Upper lobe of left lung (tissue), 6 donors: ENCODE data around the gene ANKLE2. TPM values are rescaled to one million over a fixed set of nuclear protein-coding genes. Genes with fewer than 3 reads are reported as not detected.
A peak's percentile ranks its signal among the peaks of the same experiment; 100 is the strongest.
"Not testable (repeated sequence)": the region's sequence is repeated elsewhere in the genome, so short reads cannot be mapped to it uniquely, and the experiment has no call there.

Experiments
- ATAC-seq, 2 donors: fragments of 200-7000 bp; cut with Tn5 transposase; one replicate each; pipeline ENCODE4 v1.9.1; 2022; ENCODE audit warnings: mild to moderate bottlenecking in 2 of 2, moderate library complexity in 2 of 2; ENCODE audit not compliant: low FRiP score in 2 of 2
- DNase-seq, 2 donors: peaks; one replicate each; pipeline ENCODE4 v3.0.0-alpha.2; 2019 to 2020
- H3K27ac ChIP-seq, 4 donors: fragments of 200-600 bp; sonication (generic); one replicate each; pipeline ENCODE4 v1.5.1; 2016 to 2019
- H3K27me3 ChIP-seq, 4 donors: fragments of 200-600 bp; sonication (generic); one replicate each; pipeline ENCODE4 v1.5.1; 2017 to 2019
- H3K36me3 ChIP-seq, 4 donors: fragments of 200-600 bp; sonication (generic); one replicate each; pipeline ENCODE4 v1.5.1; 2016 to 2019
- H3K4me1 ChIP-seq, 4 donors: fragments of 200-600 bp; sonication (generic); one replicate each; pipeline ENCODE4 v1.5.1; 2018 to 2019
- H3K4me3 ChIP-seq, 4 donors: fragments of 200-600 bp; sonication (generic); one replicate each; pipeline ENCODE4 v1.5.1; 2017 to 2019; ENCODE audit warnings: mild to moderate bottlenecking in 2 of 4, moderate library complexity in 1 of 4
- H3K9me3 ChIP-seq, 4 donors: fragments of 200-600 bp; sonication (generic); one replicate each; pipeline ENCODE4 v1.5.1; 2018 to 2019
- CTCF ChIP-seq, 6 experiments: fragments of 450-650 bp in 4 of 6; fragments of 200-600 bp in 2 of 6; sonication (generic) in 2 of 6; IDR thresholded peaks; one replicate each; pipeline ENCODE4 v1.5.1; 2016 to 2019; ENCODE audit warnings: antibody characterized with exemption in 6 of 6
- EP300 ChIP-seq, 4 donors: sonication (generic); formaldehyde crosslinking; IDR thresholded peaks; one replicate each; pipeline ENCODE4 v1.5.1; 2017; ENCODE audit warnings: antibody characterized with exemption in 4 of 4, control low read depth in 2 of 4
- POLR2A ChIP-seq, 4 donors: fragments of 450-650 bp; IDR thresholded peaks; one replicate each; pipeline ENCODE4 v1.5.1; 2016 to 2017; ENCODE audit warnings: antibody characterized with exemption in 4 of 4, mild to moderate bottlenecking in 2 of 4
- POLR2AphosphoS5 ChIP-seq, 2 donors: sonication (generic); formaldehyde crosslinking; IDR thresholded peaks; one replicate each; pipeline ENCODE4 v1.5.1; 2017; ENCODE audit warnings: antibody characterized with exemption in 2 of 2
- WGBS, 2 donors: methylation state at CpG; one replicate each; pipeline ENCODE4 v1.1.5; 2017 to 2018; 5-methylcytosine and 5-hydroxymethylcytosine counted together
- total RNA-seq, 6 donors: library from RNA; depleted of rRNA in 4 of 6; stranded (reverse); fragments of >200 nt in 4 of 6; gene quantifications; one replicate each; pipeline versions ENCODE4 v1.1.0 to v1.2.1, GENCODE V29; 2016 to 2021
- donor health status: DM: no; HTN: no; CAD: no; lungs with moderate emphysema.
- donor health status: DM: no; HTN: yes; CAD: no; lungs with severe emphysema.

ANKLE2 gene
- total RNA-seq, 6 donors from 2014 or later = 44.3 to 153 (median 78.0) TPM

DNA sequence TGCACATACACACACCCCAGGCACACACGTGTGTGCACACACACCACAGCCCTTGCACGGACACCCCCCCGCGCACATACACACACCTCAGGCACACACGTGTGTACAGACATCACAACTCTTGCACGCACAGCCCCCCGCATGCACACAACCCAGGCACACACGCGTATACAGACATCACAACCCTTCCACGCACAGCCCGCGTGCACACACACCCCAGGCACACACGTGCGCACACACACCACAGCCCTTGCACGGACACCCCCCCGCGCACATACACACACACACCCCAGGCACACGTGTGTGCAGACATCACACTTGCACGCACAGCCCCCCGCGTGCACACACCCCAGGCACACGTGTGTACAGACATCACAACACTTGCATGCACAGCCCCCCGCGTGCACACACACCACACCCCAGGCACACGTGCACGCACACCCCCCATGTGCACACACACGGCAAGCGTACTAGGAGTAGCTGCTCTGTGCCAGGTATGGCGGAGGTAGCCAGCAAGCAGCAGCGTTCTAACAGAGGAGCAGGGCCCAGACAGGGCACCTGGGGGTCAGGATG, 18.2 kb upstream of the ANKLE2 start:
- no peaks in the 10 kb centered on the region for H3K27me3 ChIP-seq
- no peak for TF ChIP-seq POLR2A (IDR thresholded peaks at IDR 0.05)
- TF ChIP-seq POLR2AphosphoS5 (IDR thresholded peaks at IDR 0.05) = no peak
- no peak for TF ChIP-seq EP300 (IDR thresholded peaks at IDR 0.05)
- TF ChIP-seq CTCF (IDR thresholded peaks at IDR 0.05) = no peak
- H3K36me3 ChIP-seq = peaks cover 36 to 100% (median 83%) of the 10 kb centered on the region in 4 donors
- DNase-seq (peak in 1 of 2 donors; percentile 57), ATAC-seq (no peak)
- H3K4me3 ChIP-seq = no peak overlapping the region
- no peaks in the 10 kb centered on the region for H3K9me3 ChIP-seq
- H3K27ac ChIP-seq = no peak overlapping the region
- no peaks in the 10 kb centered on the region for H3K4me1 ChIP-seq
- 95 to 96% methylated on average over 25 to 30 of the region's 30 CpGs for WGBS, 2 donors

DNA sequence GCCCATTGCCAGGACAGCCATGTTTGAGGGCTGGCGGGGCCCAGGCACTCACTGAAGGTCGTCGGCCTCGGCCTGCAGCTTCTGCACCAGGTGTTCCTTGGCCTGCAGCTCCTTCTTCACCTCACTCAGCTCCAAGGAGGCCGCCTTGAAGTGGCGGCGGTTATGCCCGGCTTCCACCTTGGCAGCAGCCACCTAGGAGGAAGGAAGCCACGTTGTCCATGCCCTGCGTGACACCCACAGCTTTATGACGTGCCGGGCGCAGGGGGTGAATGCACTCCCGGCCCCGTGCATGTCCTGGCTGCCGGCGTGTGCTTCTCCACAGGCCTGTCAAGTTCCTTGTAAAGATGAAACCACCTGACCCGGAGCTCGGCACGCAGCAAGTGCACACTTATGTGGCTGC, 16.0 kb upstream of the ANKLE2 start:
- no peaks in the 10 kb centered on the region for H3K27me3 ChIP-seq
- TF ChIP-seq POLR2AphosphoS5 (IDR thresholded peaks at IDR 0.05) (no peak), EP300 (IDR thresholded peaks at IDR 0.05) (no peak), POLR2A (IDR thresholded peaks at IDR 0.05) (no peak)
- H3K27ac ChIP-seq = no peak overlapping the region
- peaks cover 43 to 100% (median 82%) of the 10 kb centered on the region in 4 donors for H3K36me3 ChIP-seq
- ATAC-seq (no peak), DNase-seq (peak in 1 of 2 donors; percentile 62)
- no peaks in the 10 kb centered on the region for H3K9me3 ChIP-seq
- no peak overlapping the region for H3K4me3 ChIP-seq
- no peaks in the 10 kb centered on the region for H3K4me1 ChIP-seq
- WGBS, 2 donors = 92 to 95% methylated on average over 15 to 20 of the region's 20 CpGs

GRCh38 chr12:132776816-132777568, 15.4 kb upstream of the ANKLE2 start:
- peak overlapping the region in 1 of 4 donors; percentile 21 for H3K27ac ChIP-seq

GRCh38 chr12:132776230-132776625, 14.6 kb upstream of the ANKLE2 start:
- not testable (repeated sequence) for H3K4me3 ChIP-seq, H3K4me1 ChIP-seq, H3K27me3 ChIP-seq, DNase-seq, H3K27ac ChIP-seq, ATAC-seq, H3K9me3 ChIP-seq
- peaks cover 37 to 100% (median 77%) of the 10 kb centered on the region in 4 donors for H3K36me3 ChIP-seq
- 75 to 87% methylated on average over 10 to 12 of the region's 12 CpGs for WGBS, 2 donors

More at GRCh38 chr12:132776816-132777568, 15.4 kb upstream of the ANKLE2 start:
- Histone ChIP-seq H3K4me1 (no peaks in the 10 kb centered on the region), H3K36me3 (peaks cover 41 to 100% (median 79%) of the 10 kb centered on the region in 4 donors), H3K9me3 (no peaks in the 10 kb centered on the region), H3K27me3 (no peaks in the 10 kb centered on the region), H3K4me3 (no peak overlapping the region)
- ATAC-seq (peak in 1 of 2 donors; percentile 17), DNase-seq (peak in 1 of 2 donors; percentile 86)
- WGBS, 2 donors = 68 to 87% methylated on average over 15 to 29 of the region's 29 CpGs
- no peak for TF ChIP-seq POLR2A (IDR thresholded peaks at IDR 0.05)
- no peak for TF ChIP-seq EP300 (IDR thresholded peaks at IDR 0.05)
- no peak for TF ChIP-seq POLR2AphosphoS5 (IDR thresholded peaks at IDR 0.05)
- TF ChIP-seq CTCF (IDR thresholded peaks at IDR 0.05) = no peak

- Histone ChIP-seq H3K36me3 (peaks cover 35 to 99% (median 74%) of the 10 kb centered on the region in 4 donors), H3K4me1 (peaks cover 0 to 5% (median 2%) of the 10 kb centered on the region in 4 donors), H3K27me3 (no peaks in the 10 kb centered on the region), H3K4me3 (no peak overlapping the region), H3K27ac (no peak overlapping the region), H3K9me3 (no peaks in the 10 kb centered on the region)
- no peak for TF ChIP-seq CTCF (IDR thresholded peaks at IDR 0.05)
- no peak for TF ChIP-seq EP300 (IDR thresholded peaks at IDR 0.05)
- TF ChIP-seq POLR2A (IDR thresholded peaks at IDR 0.05) = no peak
- no peak for TF ChIP-seq POLR2AphosphoS5 (IDR thresholded peaks at IDR 0.05)
- ATAC-seq (no peak), DNase-seq (peak in 1 of 2 donors; percentile 75)
- WGBS, 2 donors = 94 to 97% methylated on average over 14 to 21 of the region's 24 CpGs
Measured at GRCh38 chr12:132775502-132776229, 14.0 kb upstream of the ANKLE2 start.
